ENCODE measurements around the gene CTBP2. TPM values are rescaled to one million over a fixed set of nuclear protein-coding genes. Genes with fewer than 3 reads are reported as not detected.

CTBP2 gene
- total RNA-seq, 1 experiment from 2014 or later = 212 TPM

DNA sequence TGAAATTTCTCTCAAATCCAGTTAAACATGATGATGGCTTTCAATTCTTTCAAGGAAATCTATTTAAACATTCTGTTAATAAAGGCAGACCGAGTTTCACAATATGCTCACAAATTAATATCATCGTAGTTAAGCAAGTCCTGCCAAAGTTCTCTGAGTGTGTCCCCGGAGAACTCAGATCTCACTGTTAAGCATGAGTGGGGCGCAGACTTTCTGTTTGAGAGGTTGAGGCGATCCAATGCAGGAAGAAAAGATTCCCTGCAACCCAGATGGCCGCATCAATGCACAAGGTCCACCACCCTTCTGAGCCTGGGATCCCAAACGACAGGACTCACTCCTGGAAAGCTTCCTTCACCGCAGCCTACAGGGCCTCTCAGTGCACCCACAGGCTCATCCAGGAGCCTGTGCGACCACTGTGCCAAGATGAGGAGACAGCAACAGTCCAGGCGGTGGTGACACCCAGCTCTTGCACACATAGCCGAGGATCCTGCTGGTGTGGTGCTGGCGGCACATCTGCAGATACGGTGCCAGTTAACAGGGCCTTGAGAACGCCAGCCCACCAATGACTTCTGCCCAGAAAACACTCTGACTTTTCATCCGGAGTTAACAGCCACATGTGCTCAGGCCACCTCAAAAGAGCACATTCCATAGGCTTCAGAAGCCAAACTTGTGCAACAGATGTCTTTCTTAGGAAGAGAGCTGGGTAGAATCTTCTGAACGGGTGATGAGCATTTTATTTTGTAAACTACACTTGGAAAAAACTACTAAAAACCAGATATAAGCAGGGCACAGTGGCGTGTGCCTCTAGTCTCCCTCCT, 116.3 kb downstream of the CTBP2 start:
- H2AK5ac ChIP-seq (ENCODE audit: insufficient read length, low read length) = no peak overlapping the region
- no peak for DNase-seq
- TF ChIP-seq, protein P1, sequence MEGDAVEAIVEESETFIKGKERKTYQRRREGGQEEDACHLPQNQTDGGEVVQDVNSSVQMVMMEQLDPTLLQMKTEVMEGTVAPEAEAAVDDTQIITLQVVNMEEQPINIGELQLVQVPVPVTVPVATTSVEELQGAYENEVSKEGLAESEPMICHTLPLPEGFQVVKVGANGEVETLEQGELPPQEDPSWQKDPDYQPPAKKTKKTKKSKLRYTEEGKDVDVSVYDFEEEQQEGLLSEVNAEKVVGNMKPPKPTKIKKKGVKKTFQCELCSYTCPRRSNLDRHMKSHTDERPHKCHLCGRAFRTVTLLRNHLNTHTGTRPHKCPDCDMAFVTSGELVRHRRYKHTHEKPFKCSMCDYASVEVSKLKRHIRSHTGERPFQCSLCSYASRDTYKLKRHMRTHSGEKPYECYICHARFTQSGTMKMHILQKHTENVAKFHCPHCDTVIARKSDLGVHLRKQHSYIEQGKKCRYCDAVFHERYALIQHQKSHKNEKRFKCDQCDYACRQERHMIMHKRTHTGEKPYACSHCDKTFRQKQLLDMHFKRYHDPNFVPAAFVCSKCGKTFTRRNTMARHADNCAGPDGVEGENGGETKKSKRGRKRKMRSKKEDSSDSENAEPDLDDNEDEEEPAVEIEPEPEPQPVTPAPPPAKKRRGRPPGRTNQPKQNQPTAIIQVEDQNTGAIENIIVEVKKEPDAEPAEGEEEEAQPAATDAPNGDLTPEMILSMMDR (conservative IDR thresholded peaks at IDR 0.05) = no peak
- Mint-ChIP-seq H3K4me3 (no peak overlapping the region), H3K4me1 (peaks cover 73 to 90% of the 10 kb centered on the region in 2 experiments), H3K27ac (peak overlapping the region in 2 of 3 experiments; percentile 24 to 38; a peak in 3 of 7 replicates), H3K27me3 (ENCODE audit: low read depth) (no peaks in the 10 kb centered on the region; the same call in 1 of the 2 replicates), H3K36me3 (ENCODE audit: insufficient read depth in 1 of 3, low read depth in 3 of 3) (peaks cover 6 to 33% (median 25%) of the 10 kb centered on the region in 3 experiments; a peak in 6 of 7 replicates), H3K9me3 (no peaks in the 10 kb centered on the region)
- H3K56ac ChIP-seq (ENCODE audit: insufficient read length, low read depth, low read length) = no peak overlapping the region
- H3K79me2 ChIP-seq (ENCODE audit: insufficient read depth, low read length) = peaks cover 42% of the 10 kb centered on the region
- H2BK12ac ChIP-seq (ENCODE audit: insufficient read length, low read depth, low read length) = no peak overlapping the region
- H3K9me3 ChIP-seq (ENCODE audit: control insufficient read depth, low read depth, low read length) = no peaks in the 10 kb centered on the region
- H2BK5ac ChIP-seq (ENCODE audit: insufficient read length, low read length) = no peak overlapping the region
- no peak overlapping the region for H3K4me2 ChIP-seq (ENCODE audit: insufficient read depth, insufficient read length, low read length)
- no peak overlapping the region for H4K91ac ChIP-seq (ENCODE audit: insufficient read length, low read depth, low read length)
- peaks cover 13% of the 10 kb centered on the region; the same call in 1 of the 2 replicates for H3K4me1 ChIP-seq (ENCODE audit: insufficient read depth, low read length)
- no peak overlapping the region for H2BK15ac ChIP-seq (ENCODE audit: low read depth, low read length)
- no peak overlapping the region for H3K14ac ChIP-seq (ENCODE audit: insufficient read depth, low read length)
- H3K9ac ChIP-seq (ENCODE audit: extremely low read depth, insufficient read length, low read length) = no peak overlapping the region
- WGBS (ENCODE audit: extremely low coverage, insufficient read length, low lambda C conversion rate) = no CpG with 5 or more reads among the region's 17 CpGs
- no peak overlapping the region for H2AFZ ChIP-seq (ENCODE audit: low read length)
- H3K27ac ChIP-seq (ENCODE audit: insufficient read length, low read depth, low read length) = no peak overlapping the region
- no peak overlapping the region for H4K5ac ChIP-seq (ENCODE audit: insufficient read length, low read depth, low read length)
- no peak overlapping the region for H3K4ac ChIP-seq (ENCODE audit: low read depth, low read length)
- H3T11ph ChIP-seq (ENCODE audit: low read length) = no peak overlapping the region
- no peaks in the 10 kb centered on the region for H3K79me1 ChIP-seq (ENCODE audit: insufficient read depth, low read depth, low read length, poor library complexity, severe bottlenecking)
- H2BK120ac ChIP-seq (ENCODE audit: low read depth, low read length, poor library complexity, severe bottlenecking) = no peak overlapping the region
- no peaks in the 10 kb centered on the region for H3K27me3 ChIP-seq (ENCODE audit: insufficient read depth, low read length)
- no peak overlapping the region for H4K8ac ChIP-seq (replicated peaks; ENCODE audit: insufficient read length, low read depth, low read length)
- no peak overlapping the region for H3K18ac ChIP-seq (ENCODE audit: insufficient read length, low read depth, low read length)
- no peaks in the 10 kb centered on the region for H3K23me2 ChIP-seq (ENCODE audit: insufficient read length, low read depth, low read length, poor library complexity, severe bottlenecking)
- no peak overlapping the region for H2BK20ac ChIP-seq (ENCODE audit: low read depth, low read length, poor library complexity, severe bottlenecking)
- H3K23ac ChIP-seq (ENCODE audit: insufficient read length, low read depth, low read length) = no peak overlapping the region
- H4K20me1 ChIP-seq (ENCODE audit: control insufficient read depth, insufficient read depth, insufficient read length) = peaks cover 2% of the 10 kb centered on the region
